ENCODE results near the gene TTLL10.

The TTLL10 gene

GRCh38 chr1:1146596-1146995, 27.1 kb upstream of the TTLL10 start:
- H3K27ac ChIP-seq (replicated peaks), result no peak overlapping the region
- no peak for DNase-seq (ENCODE audit: low read depth in 1 of 2, low spot score in 1 of 2)
- H3K4me3 ChIP-seq (replicated peaks; ENCODE audit: insufficient read depth, low read length), result no peak overlapping the region
- H3K27me3 ChIP-seq (ENCODE audit: insufficient read depth, poor library complexity, severe bottlenecking), result no peaks in the 10 kb centered on the region
- TF ChIP-seq SPI1 (IDR thresholded peaks at IDR 0.05; ENCODE audit: borderline replicate concordance, low read depth), result no peak
- TF ChIP-seq CTCF (IDR thresholded peaks at IDR 0.05; ENCODE audit: insufficient read depth, low read length), result no peak
- no peak for TF ChIP-seq POLR2AphosphoS5 (IDR thresholded peaks at IDR 0.05; ENCODE audit: low read depth)
- no peak for TF ChIP-seq GABPA (IDR thresholded peaks at IDR 0.05; ENCODE audit: low read depth)
- TF ChIP-seq, protein P1, sequence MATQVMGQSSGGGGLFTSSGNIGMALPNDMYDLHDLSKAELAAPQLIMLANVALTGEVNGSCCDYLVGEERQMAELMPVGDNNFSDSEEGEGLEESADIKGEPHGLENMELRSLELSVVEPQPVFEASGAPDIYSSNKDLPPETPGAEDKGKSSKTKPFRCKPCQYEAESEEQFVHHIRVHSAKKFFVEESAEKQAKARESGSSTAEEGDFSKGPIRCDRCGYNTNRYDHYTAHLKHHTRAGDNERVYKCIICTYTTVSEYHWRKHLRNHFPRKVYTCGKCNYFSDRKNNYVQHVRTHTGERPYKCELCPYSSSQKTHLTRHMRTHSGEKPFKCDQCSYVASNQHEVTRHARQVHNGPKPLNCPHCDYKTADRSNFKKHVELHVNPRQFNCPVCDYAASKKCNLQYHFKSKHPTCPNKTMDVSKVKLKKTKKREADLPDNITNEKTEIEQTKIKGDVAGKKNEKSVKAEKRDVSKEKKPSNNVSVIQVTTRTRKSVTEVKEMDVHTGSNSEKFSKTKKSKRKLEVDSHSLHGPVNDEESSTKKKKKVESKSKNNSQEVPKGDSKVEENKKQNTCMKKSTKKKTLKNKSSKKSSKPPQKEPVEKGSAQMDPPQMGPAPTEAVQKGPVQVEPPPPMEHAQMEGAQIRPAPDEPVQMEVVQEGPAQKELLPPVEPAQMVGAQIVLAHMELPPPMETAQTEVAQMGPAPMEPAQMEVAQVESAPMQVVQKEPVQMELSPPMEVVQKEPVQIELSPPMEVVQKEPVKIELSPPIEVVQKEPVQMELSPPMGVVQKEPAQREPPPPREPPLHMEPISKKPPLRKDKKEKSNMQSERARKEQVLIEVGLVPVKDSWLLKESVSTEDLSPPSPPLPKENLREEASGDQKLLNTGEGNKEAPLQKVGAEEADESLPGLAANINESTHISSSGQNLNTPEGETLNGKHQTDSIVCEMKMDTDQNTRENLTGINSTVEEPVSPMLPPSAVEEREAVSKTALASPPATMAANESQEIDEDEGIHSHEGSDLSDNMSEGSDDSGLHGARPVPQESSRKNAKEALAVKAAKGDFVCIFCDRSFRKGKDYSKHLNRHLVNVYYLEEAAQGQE (IDR thresholded peaks at IDR 0.05; ENCODE audit: insufficient replicate concordance, low read depth), result no peak

DNA sequence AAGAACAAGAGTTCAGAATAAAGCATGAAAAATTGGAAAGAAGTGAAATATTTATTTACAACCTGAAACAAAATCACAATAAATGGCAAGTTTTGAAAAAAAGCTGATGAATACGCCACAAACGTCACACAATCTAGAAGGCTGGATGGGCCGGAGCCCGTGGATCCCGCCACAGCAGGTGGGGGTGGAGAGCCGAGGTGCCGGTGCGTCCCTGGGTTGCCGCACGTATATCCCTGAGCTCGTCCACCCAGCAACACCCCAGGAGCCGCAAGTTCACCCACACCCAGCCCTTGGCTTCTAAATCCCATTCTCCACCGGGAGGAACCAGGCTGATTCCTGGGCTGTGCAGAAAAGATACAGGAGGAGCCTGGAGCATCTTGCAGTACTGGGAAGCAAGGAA, 25.6 kb upstream of the TTLL10 start:
- TF ChIP-seq GABPA (IDR thresholded peaks at IDR 0.05; ENCODE audit: low read depth) (no peak), CTCF (IDR thresholded peaks at IDR 0.05; ENCODE audit: insufficient read depth, low read length) (no peak), SPI1 (IDR thresholded peaks at IDR 0.05; ENCODE audit: borderline replicate concordance, low read depth) (no peak), POLR2AphosphoS5 (IDR thresholded peaks at IDR 0.05; ENCODE audit: low read depth) (no peak)
- TF ChIP-seq, protein P1 (IDR thresholded peaks at IDR 0.05; ENCODE audit: insufficient replicate concordance, low read depth), result no peak
- no peak for DNase-seq (ENCODE audit: low read depth in 1 of 2, low spot score in 1 of 2)
- H3K27me3 ChIP-seq (ENCODE audit: insufficient read depth, poor library complexity, severe bottlenecking), result no peaks in the 10 kb centered on the region
- H3K4me3 ChIP-seq (replicated peaks; ENCODE audit: insufficient read depth, low read length), result no peak overlapping the region
- no peak overlapping the region for H3K27ac ChIP-seq (replicated peaks)

- DNase-seq (ENCODE audit: low read depth in 1 of 2, low spot score in 1 of 2), result no peak
- TF ChIP-seq CTCF (IDR thresholded peaks at IDR 0.05; ENCODE audit: insufficient read depth, low read length), result no peak
- no peak for TF ChIP-seq GABPA (IDR thresholded peaks at IDR 0.05; ENCODE audit: low read depth)
- H3K27ac ChIP-seq (replicated peaks), result no peak overlapping the region
- no peak overlapping the region for H3K4me3 ChIP-seq (replicated peaks; ENCODE audit: insufficient read depth, low read length)
- H3K27me3 ChIP-seq (ENCODE audit: insufficient read depth, poor library complexity, severe bottlenecking), result no peaks in the 10 kb centered on the region
Measured at GRCh38 chr1:1148569-1148968, 25.1 kb upstream of the TTLL10 start.

DNA sequence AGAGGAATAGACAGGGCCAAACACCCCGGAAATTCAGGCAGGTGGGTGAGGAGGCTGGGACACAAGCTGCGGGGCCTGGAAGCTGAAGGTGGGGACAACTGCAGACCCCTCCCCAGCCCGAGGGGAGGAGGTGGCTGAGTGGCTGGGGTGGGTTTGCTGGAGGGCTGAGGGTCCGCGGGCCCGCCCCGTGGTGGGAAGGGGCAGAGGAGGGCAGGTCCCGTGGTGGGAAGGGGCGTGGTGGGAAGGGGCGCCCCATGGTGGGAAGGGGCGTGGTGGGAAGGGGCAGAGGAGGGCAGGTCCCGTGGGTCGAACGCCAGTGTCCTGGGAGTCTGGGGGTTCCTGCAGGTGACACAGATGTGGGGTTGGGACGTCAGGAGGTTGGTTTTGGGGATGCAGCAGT, 24.3 kb upstream of the TTLL10 start:
- Histone ChIP-seq H3K4me3 (replicated peaks; ENCODE audit: insufficient read depth, low read length) (no peak overlapping the region), H3K27me3 (ENCODE audit: insufficient read depth, poor library complexity, severe bottlenecking) (no peaks in the 10 kb centered on the region), H3K27ac (replicated peaks) (no peak overlapping the region)
- TF ChIP-seq CTCF (IDR thresholded peaks at IDR 0.05; ENCODE audit: insufficient read depth, low read length) (no peak), POLR2AphosphoS5 (IDR thresholded peaks at IDR 0.05; ENCODE audit: low read depth) (no peak), GABPA (IDR thresholded peaks at IDR 0.05; ENCODE audit: low read depth) (no peak), SPI1 (IDR thresholded peaks at IDR 0.05; ENCODE audit: borderline replicate concordance, low read depth) (no peak)
- TF ChIP-seq, protein P1 (IDR thresholded peaks at IDR 0.05; ENCODE audit: insufficient replicate concordance, low read depth), result no peak
- DNase-seq (ENCODE audit: low read depth in 1 of 2, low spot score in 1 of 2), result no peak

Measured in HL-60 (cell line).